ENCODE data around the gene NOL4L. TPM values are rescaled to one million over a fixed set of nuclear protein-coding genes. Genes with fewer than 3 reads are reported as not detected.

Gene NOL4L
- total and polyA plus RNA-seq, 9 donors: 3.3 to 17.1 (median 10.6) TPM

DNA sequence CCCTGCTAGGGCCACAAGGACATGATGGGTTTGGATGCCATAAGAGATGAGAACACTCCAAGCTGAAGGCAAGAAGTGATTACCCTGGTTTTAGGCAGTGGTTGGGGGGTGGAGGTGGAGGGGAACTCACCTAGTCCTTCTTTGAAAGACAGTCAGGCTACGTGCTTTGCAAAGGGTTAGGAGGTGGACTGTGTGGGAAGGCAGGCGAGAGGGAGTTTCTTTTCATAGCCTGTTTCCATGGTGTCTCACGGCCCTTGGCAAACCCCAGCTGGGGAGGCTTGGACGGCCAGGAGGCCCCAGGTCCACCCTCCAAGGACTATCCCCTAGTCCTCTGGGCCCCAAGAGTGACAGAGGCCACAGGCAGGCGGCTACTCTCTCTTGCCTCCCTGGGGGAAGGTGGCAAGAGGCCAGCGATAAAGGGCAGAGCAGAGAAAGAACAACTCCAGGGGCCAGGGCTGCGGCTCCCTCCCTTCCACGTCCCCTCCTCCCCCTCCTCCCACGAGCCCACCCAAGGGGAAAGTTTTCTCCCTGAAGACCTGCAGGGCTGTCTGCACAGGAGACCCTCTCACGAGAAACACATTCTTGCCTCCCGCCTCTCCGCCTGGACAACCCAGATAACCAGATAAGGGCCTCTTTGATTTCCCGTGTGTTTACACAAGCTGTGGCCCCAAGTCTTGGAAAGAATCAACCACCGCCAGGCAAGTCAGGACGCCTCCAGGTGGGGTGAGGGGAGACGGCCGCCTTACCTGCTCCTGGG is 74.4 kb downstream of the NOL4L start:
- Histone ChIP-seq H3K4me1 (ENCODE audit: insufficient read depth) (no peaks in the 10 kb centered on the region), H3K36me3 (no peaks in the 10 kb centered on the region), H3K27ac (no peak overlapping the region), H3K27me3 (no peaks in the 10 kb centered on the region), H3K9me3 (no peaks in the 10 kb centered on the region), H3K4me3 (no peak overlapping the region)
- no peak for DNase-seq
- 27 to 32% (median 31%) methylated on average over 17 of the region's 17 CpGs for WGBS, 3 donors
- no peak for TF ChIP-seq POLR2A (IDR thresholded peaks at IDR 0.05)
- TF ChIP-seq, protein P1, sequence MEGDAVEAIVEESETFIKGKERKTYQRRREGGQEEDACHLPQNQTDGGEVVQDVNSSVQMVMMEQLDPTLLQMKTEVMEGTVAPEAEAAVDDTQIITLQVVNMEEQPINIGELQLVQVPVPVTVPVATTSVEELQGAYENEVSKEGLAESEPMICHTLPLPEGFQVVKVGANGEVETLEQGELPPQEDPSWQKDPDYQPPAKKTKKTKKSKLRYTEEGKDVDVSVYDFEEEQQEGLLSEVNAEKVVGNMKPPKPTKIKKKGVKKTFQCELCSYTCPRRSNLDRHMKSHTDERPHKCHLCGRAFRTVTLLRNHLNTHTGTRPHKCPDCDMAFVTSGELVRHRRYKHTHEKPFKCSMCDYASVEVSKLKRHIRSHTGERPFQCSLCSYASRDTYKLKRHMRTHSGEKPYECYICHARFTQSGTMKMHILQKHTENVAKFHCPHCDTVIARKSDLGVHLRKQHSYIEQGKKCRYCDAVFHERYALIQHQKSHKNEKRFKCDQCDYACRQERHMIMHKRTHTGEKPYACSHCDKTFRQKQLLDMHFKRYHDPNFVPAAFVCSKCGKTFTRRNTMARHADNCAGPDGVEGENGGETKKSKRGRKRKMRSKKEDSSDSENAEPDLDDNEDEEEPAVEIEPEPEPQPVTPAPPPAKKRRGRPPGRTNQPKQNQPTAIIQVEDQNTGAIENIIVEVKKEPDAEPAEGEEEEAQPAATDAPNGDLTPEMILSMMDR (IDR thresholded peaks at IDR 0.05): no peak
- TF ChIP-seq EP300 (IDR thresholded peaks at IDR 0.05): no peak
- intact Hi-C loops (cut with DNase I): no loop called here

- Histone ChIP-seq H3K27ac (no peak overlapping the region), H3K9me3 (no peaks in the 10 kb centered on the region), H3K36me3 (no peaks in the 10 kb centered on the region), H3K4me3 (no peak overlapping the region), H3K4me1 (ENCODE audit: insufficient read depth) (no peaks in the 10 kb centered on the region), H3K27me3 (no peaks in the 10 kb centered on the region)
- WGBS, 3 donors: 62 to 74% (median 69%) methylated on average over 15 of the region's 15 CpGs
- intact Hi-C loops (cut with DNase I): no loop called here
- DNase-seq: no peak
- TF ChIP-seq POLR2A (IDR thresholded peaks at IDR 0.05) (no peak), EP300 (IDR thresholded peaks at IDR 0.05) (no peak)
- TF ChIP-seq, protein P1 (IDR thresholded peaks at IDR 0.05): no peak
These were observed 75.0 kb downstream of the NOL4L start for GRCh38 chr20:32510120-32510600.

DNA sequence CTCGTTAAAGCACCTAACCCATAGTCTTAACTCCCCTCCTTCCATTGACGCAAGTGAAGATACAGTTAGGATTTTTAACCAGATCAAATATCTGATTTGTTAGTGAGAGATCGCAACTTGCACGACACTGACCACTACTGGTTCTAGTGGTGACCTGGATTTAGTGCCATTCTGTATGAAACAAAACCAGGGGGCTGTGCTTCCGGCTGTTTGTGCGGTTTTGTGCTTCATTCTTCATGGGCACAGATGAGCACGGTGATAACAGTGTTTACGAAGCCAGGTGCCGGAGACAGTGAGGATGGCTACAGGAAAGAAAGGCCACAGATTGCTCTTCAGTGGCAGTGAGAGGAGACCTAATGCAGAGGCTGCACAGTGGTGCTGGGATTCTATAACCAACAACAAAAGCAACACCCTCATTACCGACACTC is 75.5 kb downstream of the NOL4L start:
- intact Hi-C loops (cut with DNase I): no loop called here
- no peak for DNase-seq
- 85 to 90% (median 86%) methylated on average over 10 of the region's 10 CpGs for WGBS, 3 donors
- TF ChIP-seq, protein P1 (IDR thresholded peaks at IDR 0.05): no peak
- no peak for TF ChIP-seq EP300 (IDR thresholded peaks at IDR 0.05)
- TF ChIP-seq POLR2A (IDR thresholded peaks at IDR 0.05): no peak
- no peak overlapping the region for H3K27ac ChIP-seq
- no peak overlapping the region for H3K4me3 ChIP-seq
- no peaks in the 10 kb centered on the region for H3K36me3 ChIP-seq
- H3K27me3 ChIP-seq: no peaks in the 10 kb centered on the region
- H3K9me3 ChIP-seq: no peaks in the 10 kb centered on the region
- H3K4me1 ChIP-seq (ENCODE audit: insufficient read depth): no peaks in the 10 kb centered on the region

DNA sequence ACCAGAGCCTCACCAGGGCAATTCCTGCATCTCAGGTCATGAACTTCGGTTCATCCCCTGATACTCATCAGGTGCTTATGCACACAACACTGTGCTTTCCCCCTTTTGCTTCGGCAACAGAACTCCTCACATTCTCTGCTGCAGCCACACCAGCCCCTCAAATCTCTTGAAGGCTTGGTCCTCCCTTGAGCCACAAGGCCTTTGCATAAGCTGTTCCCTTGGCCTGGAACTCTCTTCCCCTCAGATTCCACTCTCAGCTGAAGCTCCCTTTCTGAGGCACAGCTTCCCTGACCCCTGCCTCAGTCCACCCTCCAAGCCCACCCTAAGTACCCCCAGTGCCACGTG is 76.4 kb downstream of the NOL4L start:
- 88 to 90% (median 89%) methylated on average over 3 of the region's 3 CpGs for WGBS, 3 donors
- H3K9me3 ChIP-seq: no peaks in the 10 kb centered on the region
- H3K27ac ChIP-seq: no peak overlapping the region
- H3K4me3 ChIP-seq: no peak overlapping the region
- DNase-seq: no peak
- no peaks in the 10 kb centered on the region for H3K36me3 ChIP-seq
- H3K4me1 ChIP-seq (ENCODE audit: insufficient read depth): no peaks in the 10 kb centered on the region
- no peaks in the 10 kb centered on the region for H3K27me3 ChIP-seq
- no peak for TF ChIP-seq POLR2A (IDR thresholded peaks at IDR 0.05)
- no peak for TF ChIP-seq EP300 (IDR thresholded peaks at IDR 0.05)
- TF ChIP-seq, protein P1 (IDR thresholded peaks at IDR 0.05): no peak
- intact Hi-C loops (cut with DNase I): no loop called here
